ENCODE results near the gene SLIT3. TPM values are rescaled to one million over a fixed set of nuclear protein-coding genes. Genes with fewer than 3 reads are reported as not detected.

The SLIT3 gene
- total RNA-seq, 1 donor from 2014 or later, result under 0.01 TPM

- no peak for DNase-seq (ENCODE audit: low read depth in 2 of 2)
Measured at GRCh38 chr5:168932400-168933189, 368.3 kb downstream of the SLIT3 start.

- no peak for DNase-seq (ENCODE audit: low read depth in 2 of 2)
Measured at GRCh38 chr5:168931638-168932345, 369.1 kb downstream of the SLIT3 start.

GRCh38 chr5:168929656-168930055, 371.3 kb downstream of the SLIT3 start:
- DNase-seq (ENCODE audit: low read depth in 2 of 2), result no peak

- DNase-seq (ENCODE audit: low read depth in 2 of 2), result no peak
Measured at GRCh38 chr5:168925160-168925559, 375.8 kb downstream of the SLIT3 start.

- no peak for DNase-seq (ENCODE audit: low read depth in 2 of 2)
Measured at GRCh38 chr5:168921147-168921866, 379.6 kb downstream of the SLIT3 start.

GRCh38 chr5:168920019-168920810, 380.7 kb downstream of the SLIT3 start:
- DNase-seq (ENCODE audit: low read depth in 2 of 2), result no peak

- no peak for DNase-seq (ENCODE audit: low read depth in 2 of 2)
Measured at GRCh38 chr5:168917947-168918600, 382.9 kb downstream of the SLIT3 start.

- DNase-seq (ENCODE audit: low read depth in 2 of 2), result no peak
Measured at GRCh38 chr5:168916852-168917251, 384.1 kb downstream of the SLIT3 start.

GRCh38 chr5:168916266-168916665, 384.7 kb downstream of the SLIT3 start:
- DNase-seq (ENCODE audit: low read depth in 2 of 2), result no peak

- no peak for DNase-seq (ENCODE audit: low read depth in 2 of 2)
Measured at GRCh38 chr5:168914491-168914890, 386.4 kb downstream of the SLIT3 start.

GRCh38 chr5:168910874-168911273, 390.1 kb downstream of the SLIT3 start:
- DNase-seq (ENCODE audit: low read depth in 2 of 2), result no peak

GRCh38 chr5:168908207-168908606, 392.7 kb downstream of the SLIT3 start:
- DNase-seq (ENCODE audit: low read depth in 2 of 2), result peak in 1 of 2 donors; percentile 39

- no peak for DNase-seq (ENCODE audit: low read depth in 2 of 2)
Measured at GRCh38 chr5:168903061-168903460, 397.9 kb downstream of the SLIT3 start.

- no peak for DNase-seq (ENCODE audit: low read depth in 2 of 2)
Measured at GRCh38 chr5:168899673-168900072, 401.3 kb downstream of the SLIT3 start.

- no peak for DNase-seq (ENCODE audit: low read depth in 2 of 2)
Measured at GRCh38 chr5:168899264-168899663, 401.7 kb downstream of the SLIT3 start.

- no peak for DNase-seq (ENCODE audit: low read depth in 2 of 2)
Measured at GRCh38 chr5:168898247-168898911, 402.6 kb downstream of the SLIT3 start.

- no peak for DNase-seq (ENCODE audit: low read depth in 2 of 2)
Measured at GRCh38 chr5:168897387-168898122, 403.4 kb downstream of the SLIT3 start.

GRCh38 chr5:168895295-168896071, 405.5 kb downstream of the SLIT3 start:
- DNase-seq (ENCODE audit: low read depth in 2 of 2), result no peak

- DNase-seq (ENCODE audit: low read depth in 2 of 2), result no peak
Measured at GRCh38 chr5:168893283-168893682, 407.7 kb downstream of the SLIT3 start.
